Head of caudate nucleus (tissue), 42 donors: Measurements from ENCODE around the gene CTSD.

ENCODE experiments used
- DNase-seq, 42 donors: peaks; one replicate each; pipeline versions ENCODE4 v3.0.0 to v3.0.0-alpha.2; 2020 to 2021; ENCODE audit warnings: mixed read lengths in 7 of 42
- intact Hi-C: fragments of 100-400 bp; cut with DNase I; formaldehyde crosslinking; loops from one replicate; pipeline ENCODE4 v1.15.0; 2022

CTSD gene

DNA sequence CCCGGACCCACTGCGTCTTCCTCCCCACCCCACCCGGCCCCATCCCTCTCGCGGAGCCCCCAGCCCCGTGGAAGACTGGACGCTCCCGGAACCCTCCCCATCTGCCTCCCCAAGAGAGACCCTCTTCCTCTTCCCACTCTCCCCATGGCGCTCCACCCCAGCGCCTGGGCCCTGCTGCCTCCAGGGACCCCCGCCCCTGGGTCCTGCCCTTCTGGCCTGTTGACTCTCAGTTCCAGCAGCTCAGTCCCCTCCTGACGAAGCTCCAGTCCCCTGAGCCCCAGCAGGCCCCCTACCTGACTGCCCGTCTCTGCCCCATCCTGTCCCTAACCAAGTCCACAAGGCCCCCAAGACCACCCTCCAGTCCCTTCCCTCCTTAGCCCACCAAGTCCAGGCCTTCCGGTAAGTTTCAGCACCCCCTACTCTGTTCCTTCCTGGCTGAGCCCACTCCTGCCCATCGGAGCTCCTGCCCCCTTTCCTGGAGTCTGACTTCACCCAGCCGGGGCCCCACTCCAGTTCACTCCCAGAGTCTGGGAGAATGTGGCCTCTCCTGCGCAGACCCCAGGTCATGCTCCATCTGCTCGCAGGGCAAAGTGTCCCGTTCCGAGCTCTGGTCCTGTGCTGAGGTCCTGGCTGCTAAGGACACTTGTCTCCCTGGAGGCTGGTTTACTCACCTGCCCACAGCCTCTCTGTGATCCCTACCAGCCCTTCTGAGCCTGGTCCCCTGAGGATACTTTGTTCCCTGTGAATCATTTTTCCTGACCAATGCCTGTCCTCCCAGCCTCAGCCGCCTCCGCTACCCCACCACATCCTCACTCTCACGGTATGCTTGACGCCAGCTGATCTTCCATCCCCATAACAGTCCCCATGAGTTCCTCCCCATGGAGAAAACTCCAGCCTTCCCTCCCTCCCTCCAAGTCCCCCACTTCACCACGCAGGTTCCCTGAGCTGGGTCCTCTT lies 14.1 kb downstream of the CTSD start:
- intact Hi-C loops = no loop called here
- DNase-seq = peak in 6 of 42 donors; percentile 8 to 34 (median 22)

DNA sequence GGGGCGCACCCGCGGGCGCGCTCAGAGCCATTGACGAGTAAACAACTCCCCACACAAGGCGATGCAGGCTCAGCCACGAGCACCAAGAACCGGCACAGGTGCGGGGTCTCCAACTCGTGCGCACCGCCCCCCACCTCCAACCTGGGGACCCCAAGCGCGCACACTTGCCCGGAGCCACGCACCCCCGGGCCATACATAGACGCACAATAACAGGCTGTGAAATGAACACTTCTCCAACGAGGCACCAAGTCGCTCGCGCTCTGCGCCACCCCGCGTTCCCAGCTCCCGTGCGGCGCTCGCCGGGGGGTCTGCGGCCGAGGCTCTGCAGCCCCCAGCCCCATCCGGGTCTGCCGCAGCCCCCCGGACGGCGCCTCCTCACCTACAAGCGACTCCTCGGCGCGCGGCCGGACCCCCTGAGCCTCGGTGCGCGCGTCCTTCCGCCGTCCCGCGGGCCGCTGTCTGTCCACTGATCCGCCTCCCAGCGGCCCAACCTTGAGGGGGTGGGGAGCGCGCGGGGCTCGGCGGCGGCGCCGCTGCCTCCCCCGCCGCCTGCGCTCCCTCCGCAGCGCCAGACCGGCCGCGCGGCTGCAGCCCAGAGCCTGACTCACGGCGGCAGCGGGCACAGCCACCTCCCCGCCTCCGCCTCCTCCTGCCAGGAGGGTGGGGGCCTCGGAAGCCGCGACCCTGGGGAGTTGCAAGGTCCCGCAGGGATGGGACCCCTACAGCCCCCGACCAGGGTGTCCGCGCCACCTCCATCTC lies 14.9 kb downstream of the CTSD start:
- peak in 10 of 42 donors; percentile 10 to 68 (median 32) for DNase-seq
- intact Hi-C loops = no loop called here

DNA sequence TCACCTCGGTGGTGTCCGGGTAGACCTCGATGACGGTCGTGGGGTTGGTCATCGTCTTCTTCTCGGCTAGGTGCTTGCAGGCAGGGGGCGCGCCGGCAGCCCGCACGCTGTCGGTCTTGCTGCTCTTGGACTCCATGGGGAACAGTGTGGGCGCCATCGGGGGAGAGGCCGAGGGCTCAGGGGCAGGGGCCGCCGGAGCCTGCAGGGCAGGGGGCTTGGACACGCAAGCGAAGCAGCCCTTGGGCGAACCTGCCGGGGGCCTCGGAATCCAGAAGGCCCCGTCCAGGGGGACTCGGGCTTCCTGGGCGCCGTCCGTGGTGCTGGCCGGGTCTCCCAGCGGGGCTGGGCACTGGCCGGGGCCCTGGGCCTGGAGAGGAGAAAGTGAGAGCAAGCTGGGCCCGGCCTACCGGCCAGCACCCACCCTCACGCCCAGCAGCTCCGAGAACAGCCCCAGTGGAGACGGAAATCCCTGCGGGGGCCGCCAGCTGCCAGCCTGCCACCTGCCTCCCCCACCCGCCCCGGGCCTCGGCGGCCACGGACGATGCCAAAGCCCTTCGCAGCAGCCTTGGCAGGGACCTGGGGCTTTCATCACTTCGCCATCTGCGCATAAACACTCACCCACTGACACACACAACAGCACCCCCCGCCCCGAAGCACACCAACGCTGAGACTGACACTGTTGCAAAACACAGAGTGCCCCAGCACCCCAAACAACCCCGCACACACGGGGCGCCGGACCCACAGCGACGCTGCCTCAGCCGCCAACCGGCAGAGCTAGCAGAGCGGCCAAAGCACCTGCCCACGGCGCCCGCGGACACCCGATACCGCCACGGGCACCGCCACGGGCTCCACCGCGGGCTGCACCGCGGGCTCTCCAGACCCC lies 15.7 kb downstream of the CTSD start:
- peak in 37 of 42 donors; percentile 25 to 90 (median 66) for DNase-seq
- intact Hi-C loops = no loop called here

DNA sequence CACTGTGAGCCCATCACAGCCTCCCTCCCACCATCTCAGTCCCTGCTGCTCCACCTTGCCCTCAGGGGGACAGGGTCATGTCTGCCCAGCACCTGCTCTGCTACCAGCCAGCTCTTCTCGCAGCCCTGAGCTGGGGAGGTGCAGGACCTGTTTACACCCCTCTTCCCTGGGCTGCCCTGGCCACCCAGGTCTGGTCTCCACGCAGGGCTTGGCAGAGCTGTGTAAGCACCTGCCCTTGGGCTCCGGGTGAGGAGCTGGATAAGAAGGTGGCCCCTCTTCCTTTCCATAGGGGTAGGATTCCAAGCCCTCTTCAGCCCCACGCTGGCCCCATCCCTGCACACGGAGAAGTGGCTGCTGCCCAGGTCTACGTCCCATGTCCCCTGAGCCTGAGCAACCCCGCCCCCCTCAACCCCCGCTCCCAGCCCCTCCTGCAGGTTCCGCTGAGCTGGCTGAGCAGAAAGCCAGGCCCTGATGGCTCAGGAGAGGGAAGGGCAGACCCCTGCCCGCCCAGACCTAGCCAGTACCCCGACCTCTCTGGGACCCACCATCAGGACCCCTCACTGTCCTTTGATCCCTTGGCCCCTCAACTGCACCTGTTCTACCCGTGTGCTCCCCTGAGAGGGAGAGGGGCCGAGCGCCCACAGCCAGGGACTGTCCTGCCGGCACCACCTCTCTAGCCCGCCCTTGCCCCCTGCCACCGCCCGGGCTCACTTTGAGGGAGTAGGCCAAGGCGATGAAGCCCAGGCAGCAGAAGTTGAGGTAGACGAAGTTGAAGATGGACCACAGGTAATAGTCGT lies 16.6 kb downstream of the CTSD start:
- intact Hi-C loops = no loop called here

DNA sequence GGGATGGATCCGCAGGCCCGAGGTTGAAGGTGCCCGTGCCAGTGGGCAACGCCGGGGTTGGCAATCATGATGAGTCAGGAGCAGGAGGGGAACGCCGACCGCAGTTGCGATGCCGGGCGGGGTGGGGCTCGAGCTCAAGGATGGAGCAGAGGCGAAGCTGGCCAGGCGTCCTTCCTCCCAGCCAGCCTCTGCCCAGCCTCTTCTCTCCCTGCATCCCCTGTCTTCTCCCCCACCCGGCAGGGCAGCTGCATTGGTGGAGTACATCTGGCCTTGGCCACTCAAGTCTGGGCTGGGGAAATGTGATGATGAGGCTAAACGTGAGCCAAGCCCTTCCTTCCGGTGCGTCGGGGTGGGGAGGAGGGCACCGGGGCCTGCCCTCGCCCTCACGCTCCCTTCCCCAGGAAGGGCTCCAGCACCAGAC lies 17.2 kb downstream of the CTSD start:
- peak in 17 of 42 donors; percentile 14 to 75 (median 41) for DNase-seq
- intact Hi-C loops = no loop called here

More for the DNA sequence above, 16.6 kb downstream of the CTSD start:
- peak in 5 of 42 donors; percentile 1 to 25 (median 6) for DNase-seq

DNA sequence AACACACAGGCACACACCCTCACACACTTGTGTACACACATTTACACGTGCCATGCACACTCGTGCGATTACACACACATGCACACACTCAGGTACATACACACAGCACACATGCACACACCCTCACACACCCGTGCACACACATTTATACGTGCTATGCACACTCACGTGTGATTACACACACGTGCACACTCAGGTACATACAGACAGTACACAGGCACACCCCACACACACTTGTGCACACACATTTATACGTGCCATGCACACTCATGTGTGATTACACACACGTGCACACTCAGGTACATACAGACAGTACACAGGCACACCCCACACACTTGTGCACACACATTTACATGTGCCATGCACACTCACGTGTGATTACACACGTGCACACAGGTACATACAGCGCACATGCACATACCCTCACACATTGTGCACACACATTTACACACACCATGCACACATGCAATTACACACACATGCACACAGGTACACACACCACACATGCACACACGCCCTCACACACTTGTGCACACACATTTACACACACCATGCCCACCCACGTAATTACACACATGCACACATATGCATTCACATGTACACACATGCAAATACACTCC lies 17.9 kb downstream of the CTSD start:
- intact Hi-C loops = no loop called here
- DNase-seq = peak in 2 of 42 donors; percentile 3 to 8

DNA sequence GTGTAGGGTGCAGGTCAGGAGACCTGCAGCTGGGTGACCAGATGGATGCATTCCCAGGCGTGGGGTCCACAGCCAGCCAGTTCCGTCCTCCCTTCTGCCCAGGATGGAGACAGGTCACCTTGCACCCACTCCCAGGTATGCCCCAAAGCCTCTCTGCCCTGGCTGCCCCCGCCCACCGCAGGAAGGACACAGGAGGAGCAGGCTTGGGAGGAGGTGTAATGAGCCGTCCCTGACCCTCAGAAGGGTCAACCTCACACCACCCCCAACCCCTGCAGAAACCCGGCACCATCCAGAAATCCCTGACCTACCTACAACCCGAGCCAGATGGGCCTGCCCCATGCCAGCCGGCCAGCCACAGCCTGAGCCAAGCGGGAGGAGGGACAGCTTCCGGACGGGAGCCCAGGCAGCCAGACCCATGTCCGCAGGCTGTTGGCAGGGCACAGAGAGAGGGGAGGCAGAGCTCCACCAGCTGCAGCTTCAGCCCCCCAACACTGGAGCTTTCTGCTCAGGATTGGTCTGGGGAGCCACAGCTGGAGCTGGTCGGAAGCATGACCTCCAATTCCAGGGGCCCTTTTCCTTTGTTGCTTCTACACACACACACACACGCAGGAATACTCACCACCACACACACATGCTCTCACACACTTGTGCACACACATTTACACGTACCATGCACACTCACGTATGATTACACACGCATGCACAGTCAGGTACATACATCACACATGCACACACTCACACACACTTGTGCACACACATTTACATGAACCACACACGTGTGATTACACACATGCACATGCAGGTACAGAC lies 18.6 kb downstream of the CTSD start:
- peak in 23 of 42 donors; percentile 33 to 82 (median 58) for DNase-seq
- intact Hi-C loops = no loop called here

DNA sequence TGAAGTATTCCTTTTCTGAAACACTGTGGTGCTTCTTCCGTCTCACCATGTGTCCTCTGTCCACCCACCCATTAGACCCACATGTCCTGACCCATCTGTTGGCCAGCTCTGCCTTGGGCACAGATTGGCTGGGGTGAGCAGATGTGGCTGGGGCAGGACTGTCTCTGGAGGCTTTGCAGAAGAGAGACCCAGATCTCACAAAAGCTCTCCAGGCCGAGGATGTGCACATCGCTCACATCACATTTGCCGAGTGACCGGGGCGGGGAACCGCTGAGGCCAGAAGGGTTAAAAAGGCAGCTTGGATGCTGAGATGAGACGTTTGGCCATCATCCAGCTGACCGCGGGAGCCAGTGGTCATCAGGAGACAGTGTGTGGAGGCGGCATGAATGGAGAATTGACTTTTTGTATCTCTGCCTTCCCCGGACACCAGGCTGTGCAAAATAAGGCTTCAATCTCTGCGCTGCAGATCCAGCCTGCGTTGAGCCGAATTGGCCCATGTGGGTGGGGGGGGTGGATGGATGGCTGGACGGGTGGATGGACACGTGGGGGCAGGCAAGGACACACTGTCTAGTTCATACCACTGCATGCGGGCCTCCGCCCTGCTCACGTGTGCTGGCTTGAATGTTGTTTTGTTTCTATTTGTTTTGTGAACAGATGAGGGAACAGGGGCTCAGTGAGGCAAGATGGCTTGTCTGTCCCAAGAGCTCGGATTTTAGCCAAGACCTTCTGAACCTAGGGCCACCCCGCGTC lies 19.4 kb downstream of the CTSD start:
- DNase-seq = peak in 34 of 42 donors; percentile 35 to 89 (median 63)
- intact Hi-C loops = no loop called here

DNA sequence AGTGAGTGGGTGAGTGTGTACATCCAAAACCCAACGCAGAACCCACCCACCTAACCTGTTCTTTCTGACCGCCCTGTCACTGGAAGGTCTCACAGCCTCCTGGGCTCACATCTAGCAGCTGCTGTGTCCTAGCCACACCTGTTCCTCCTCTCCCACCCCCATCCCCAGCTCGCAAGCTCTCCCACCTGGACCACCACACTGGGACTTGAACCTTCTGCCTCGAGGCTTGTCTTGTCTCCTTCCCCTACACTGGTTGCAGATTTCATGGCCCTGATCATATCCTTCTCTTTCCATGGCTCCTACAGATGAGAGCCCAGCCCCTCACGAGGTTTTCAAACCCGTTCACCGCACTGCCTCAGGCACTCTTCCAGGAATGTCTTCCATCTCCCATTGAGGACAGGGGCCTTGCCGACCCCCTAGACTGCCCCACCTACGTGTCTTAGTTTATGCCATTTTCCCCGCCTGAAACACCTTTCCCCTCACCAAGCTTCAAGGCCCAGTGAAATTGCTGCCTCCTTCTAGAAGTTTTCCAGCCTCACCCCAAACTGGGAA lies 20.1 kb downstream of the CTSD start:
- intact Hi-C loops = no loop called here
- DNase-seq = peak in 1 of 42 donors; percentile 28

DNA sequence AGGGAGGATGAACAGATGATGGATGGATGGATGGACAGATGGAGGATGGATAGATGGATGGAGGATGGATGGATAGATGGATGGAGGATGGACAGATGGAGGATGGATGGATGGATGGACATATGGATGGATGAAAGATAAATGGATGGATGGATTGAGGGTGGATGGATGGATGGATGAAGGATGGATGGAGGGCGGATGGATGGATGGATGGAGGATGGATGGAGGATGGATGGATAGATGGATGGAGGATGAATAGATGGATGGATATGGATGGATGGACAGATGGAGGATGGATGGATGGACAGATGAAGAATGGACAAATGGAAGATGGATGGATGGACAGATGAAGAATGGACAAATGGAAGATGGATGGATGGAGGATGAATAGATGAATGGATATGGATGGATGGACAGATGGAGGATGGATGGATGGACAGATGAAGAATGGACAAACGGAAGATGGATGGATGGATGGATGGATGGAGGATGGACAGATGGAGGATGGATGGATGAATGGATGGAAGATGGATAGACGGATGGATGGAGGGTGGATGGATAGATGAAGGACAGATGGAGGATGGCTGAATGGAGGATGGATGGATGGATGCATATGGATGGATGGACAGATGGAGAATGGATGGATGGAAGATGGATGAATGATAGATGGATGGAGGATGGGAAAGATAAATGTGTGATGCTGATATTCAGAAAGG lies 20.7 kb downstream of the CTSD start:
- DNase-seq = peak in 1 of 42 donors; percentile 14
- intact Hi-C loops = no loop called here

DNA sequence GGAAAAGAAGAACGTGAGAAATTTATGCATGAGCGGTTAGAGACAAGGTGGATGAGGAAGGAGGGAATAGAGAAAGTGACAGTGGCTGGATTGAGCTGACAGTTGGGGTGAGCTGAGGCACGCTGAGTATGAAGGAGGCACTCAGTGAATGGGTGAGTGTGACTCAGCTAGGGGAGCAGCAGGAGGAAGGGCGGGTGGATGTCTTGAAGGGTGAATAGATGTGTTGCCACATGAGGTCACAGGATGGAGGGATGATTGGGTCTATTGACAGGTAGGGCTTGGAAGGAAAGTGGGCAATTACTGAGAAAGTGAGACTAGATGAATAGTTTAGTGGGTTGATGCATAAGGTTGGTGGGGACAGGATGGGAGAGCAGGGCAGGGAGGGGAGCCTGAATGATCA lies 21.4 kb downstream of the CTSD start:
- intact Hi-C loops = no loop called here
- DNase-seq = peak in 3 of 42 donors; percentile 25 to 58 (median 33)

DNA sequence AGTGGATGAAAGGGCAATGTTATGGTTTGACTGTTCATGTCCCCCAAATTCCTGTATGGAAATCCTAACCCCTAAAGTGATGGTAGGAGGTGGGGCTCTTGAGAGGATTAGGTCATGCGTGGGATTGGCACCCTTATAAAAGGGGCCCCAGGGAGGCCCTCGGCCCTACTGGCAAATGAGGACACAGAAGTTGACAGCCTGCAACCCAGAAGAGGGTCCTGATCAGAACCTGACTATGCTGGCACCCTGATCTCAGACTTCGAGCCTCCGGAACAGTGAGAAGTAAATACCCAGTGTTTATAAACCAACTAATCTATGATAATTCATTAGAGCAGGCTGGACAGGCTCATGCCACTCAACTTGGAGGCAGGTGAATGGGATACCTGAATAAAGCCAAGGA lies 22.0 kb downstream of the CTSD start:
- DNase-seq = peak in 2 of 42 donors; percentile 9 to 23
- intact Hi-C loops = no loop called here

DNA sequence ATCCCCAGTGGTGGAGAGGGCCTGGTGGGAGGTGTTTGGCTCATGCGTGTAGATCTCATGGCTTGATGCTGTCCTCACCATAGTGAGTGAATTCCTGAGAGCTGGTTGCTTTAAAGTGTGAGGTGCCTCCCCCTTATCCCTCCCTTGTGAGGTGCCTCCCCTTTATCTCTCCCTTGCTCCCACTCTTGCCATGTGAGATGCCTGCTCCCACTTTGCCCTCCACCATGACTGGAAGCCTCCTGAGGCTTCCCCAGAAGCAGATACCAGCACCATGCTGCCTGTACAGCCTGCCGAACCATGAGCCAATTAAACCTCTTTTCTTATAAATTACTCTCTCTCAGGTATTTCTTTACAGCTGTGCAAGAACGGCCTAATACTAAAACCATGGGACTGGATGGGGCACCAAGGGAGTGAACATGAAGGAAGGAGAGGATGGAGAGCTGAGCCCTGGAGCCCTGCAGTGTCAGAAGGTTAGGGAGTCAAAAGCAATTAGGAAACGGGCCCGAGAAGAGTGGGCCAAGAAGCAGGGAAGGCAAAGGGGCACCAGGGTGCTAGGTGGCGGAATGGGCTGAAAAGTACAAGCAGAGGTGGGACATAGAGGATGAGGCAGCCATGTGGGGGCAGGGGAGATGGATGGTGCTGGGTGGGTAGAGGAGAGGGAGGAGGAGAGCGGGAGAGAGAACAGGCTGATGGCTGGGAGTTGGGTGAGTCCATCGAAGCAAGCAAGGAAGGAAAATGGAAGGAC lies 22.8 kb downstream of the CTSD start:
- peak in 2 of 42 donors; percentile 12 to 31 for DNase-seq
- intact Hi-C loops = no loop called here

DNA sequence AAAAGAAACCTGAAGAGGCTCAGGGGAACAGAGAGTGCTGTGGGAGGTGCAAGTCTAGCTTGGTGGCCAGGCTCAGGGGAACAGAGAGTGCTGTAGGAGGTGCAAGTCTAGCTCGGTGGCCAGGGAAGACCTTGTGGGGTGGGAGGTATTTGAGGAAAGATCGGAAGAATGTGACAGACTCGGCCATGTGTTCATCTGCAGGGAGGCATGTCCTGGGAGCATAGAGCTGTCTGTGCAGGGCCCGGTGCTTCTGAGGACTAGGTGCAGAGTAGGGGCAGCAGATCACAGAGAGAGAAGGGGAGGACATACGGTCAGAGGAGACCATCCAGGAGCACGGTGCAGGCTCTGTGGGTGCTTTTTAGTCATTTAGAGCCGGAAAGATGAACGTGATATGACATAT lies 24.2 kb downstream of the CTSD start:
- DNase-seq = peak in 3 of 42 donors; percentile 3 to 20 (median 13)
- intact Hi-C loops = no loop called here
